HCT116 (cell line): Measurements from ENCODE around the gene HBM. TPM values are rescaled to one million over a fixed set of nuclear protein-coding genes. Genes with fewer than 3 reads are reported as not detected.

ENCODE experiments used
- ATAC-seq: fragments of 200-7000 bp; cut with Tn5 transposase; 2 replicates; pipeline ENCODE4 v1.9.1; 2020; ENCODE audit warnings: mild to moderate bottlenecking, moderate library complexity
- BruUV-seq: library from RNA; stranded (reverse); fragments of 400-500 nt; replicated peaks from 2 replicates; lab custom pipeline; 2021; lab: Mats Ljungman, UMichigan
- CTCF ChIA-PET: fragments of 300-600 bp; sonication (Branson Sonifier 250); formaldehyde crosslinking; loops from one replicate; lab custom pipeline; 2021; ENCODE audit warnings: antibody characterized with exemption; lab: Charles Lee
- POLR2A ChIA-PET: fragments of 300-600, 350-600 bp; sonication (Branson Sonifier 250); formaldehyde crosslinking; loops from one replicate; lab custom pipeline; 2021; ENCODE audit warnings: antibody characterized with exemption; lab: Charles Lee
- RAD21 ChIA-PET, 2 experiments: fragments of 300-600 bp; sonication (Branson Sonifier 250); formaldehyde crosslinking; loops; one replicate each; lab custom pipeline; 2023; ENCODE audit warnings: low total read pairs in 2 of 2; ENCODE audit not compliant: uncharacterized antibody in 2 of 2, unreplicated experiment in 2 of 2, low non-redundant PET in 1 of 2; lab: Charles Lee
- DNase-seq: peaks from one replicate; pipeline ENCODE4 v3.0.0-alpha.2; 2010; ENCODE audit warnings: low read depth, low spot score
- H2AFZ ChIP-seq: fragments of 200-600 bp; shearing (Covaris generic), sonication (generic); 2 replicates; pipeline ENCODE4 v1.6.1; 2017; ENCODE audit warnings: low read depth, mixed run types, mixed read lengths, antibody characterized with exemption, low read length; ENCODE audit not compliant: poor library complexity, severe bottlenecking
- H3K27ac ChIP-seq: 2 replicates; pipeline ENCODE4 v1.5.1; 2012; ENCODE audit warnings: low read depth, low read length
- H3K27me3 ChIP-seq: fragments of 200-600 bp; sonication (generic); 2 replicates; pipeline ENCODE4 v1.6.1; 2016; ENCODE audit warnings: mixed run types, low read length, mixed read lengths; ENCODE audit not compliant: insufficient read depth
- H3K36me3 ChIP-seq, 2 experiments: fragments of 200-500 bp in 1 of 2; fragments of 200-600 bp in 1 of 2; sonication (Bioruptor generic) in 1 of 2; sonication (generic) in 1 of 2; 2 replicates each; pipeline versions ENCODE4 v1.5.1 to v1.6.1; 2014 to 2016; ENCODE audit warnings: low read length in 2 of 2, inconsistent platforms in 1 of 2, mixed read lengths in 1 of 2, mixed run types in 1 of 2; ENCODE audit not compliant: insufficient read depth in 2 of 2, control insufficient read depth in 1 of 2
- H3K4me1 ChIP-seq, 2 experiments: fragments of 200-600 bp in 1 of 2; sonication (generic) in 1 of 2; 2 replicates each; pipeline versions ENCODE4 v1.5.1 to v1.6.1; 2012 to 2017; ENCODE audit warnings: low read length in 2 of 2, inconsistent platforms in 1 of 2, mild to moderate bottlenecking in 1 of 2, mixed read lengths in 1 of 2, mixed run types in 1 of 2, moderate library complexity in 1 of 2; ENCODE audit not compliant: insufficient read depth in 2 of 2, control insufficient read depth in 1 of 2
- H3K4me2 ChIP-seq: fragments of 200-600 bp; sonication (generic); 2 replicates; pipeline ENCODE4 v1.6.1; 2017; ENCODE audit warnings: mixed run types, low read length, mixed read lengths
- H3K4me3 ChIP-seq, 2 experiments: fragments of 200-600 bp in 1 of 2; sonication (generic) in 1 of 2; replicated peaks in 1 of 2; 2 replicates each; pipeline ENCODE4 v1.5.1; 2011 to 2016; ENCODE audit warnings: low read length in 2 of 2, control low read depth in 1 of 2, low read depth in 1 of 2, mild to moderate bottlenecking in 1 of 2, mixed read lengths in 1 of 2, mixed run types in 1 of 2
- H3K79me2 ChIP-seq: fragments of 200-600 bp; sonication (generic); 2 replicates; pipeline ENCODE4 v1.6.1; 2017; ENCODE audit warnings: mild to moderate bottlenecking, mixed run types, low read length, moderate library complexity, mixed read lengths; ENCODE audit not compliant: insufficient read depth
- H3K9ac ChIP-seq: fragments of 200-600 bp; sonication (generic); 2 replicates; pipeline ENCODE4 v1.6.1; 2016; ENCODE audit warnings: low read length, mixed read lengths
- H3K9me2 ChIP-seq: fragments of 200-600 bp; sonication (generic), shearing (Covaris generic); 2 replicates; pipeline ENCODE4 v1.6.1; 2017; ENCODE audit warnings: mixed run types, mild to moderate bottlenecking, moderate library complexity; ENCODE audit not compliant: insufficient read depth
- H3K9me3 ChIP-seq, 2 experiments: fragments of 200-500 bp in 1 of 2; fragments of 200-600 bp in 1 of 2; sonication (Bioruptor generic) in 1 of 2; sonication (generic) in 1 of 2; 2 replicates each; pipeline ENCODE4 v1.6.1; 2014 to 2017; ENCODE audit warnings: low read length in 2 of 2, mixed read lengths in 2 of 2, inconsistent platforms in 1 of 2, low read depth in 1 of 2, mild to moderate bottlenecking in 1 of 2, mixed run types in 1 of 2, moderate library complexity in 1 of 2; ENCODE audit not compliant: control insufficient read depth in 1 of 2, insufficient read depth in 1 of 2
- H4K20me1 ChIP-seq: fragments of 200-600 bp; sonication (generic), shearing (Covaris generic); 2 replicates; pipeline ENCODE4 v1.6.1; 2017; ENCODE audit warnings: mixed run types, mild to moderate bottlenecking, moderate library complexity; ENCODE audit not compliant: insufficient read depth
- ATF3 ChIP-seq: IDR thresholded peaks from 2 replicates; pipeline ENCODE4 v1.6.1; 2012
- CEBPB ChIP-seq: IDR thresholded peaks from 2 replicates; pipeline ENCODE4 v1.6.1; 2012; ENCODE audit warnings: low read depth
- EGR1 ChIP-seq: IDR thresholded peaks from 2 replicates; pipeline ENCODE4 v1.6.1; 2012; ENCODE audit warnings: low read depth
- EZH2 ChIP-seq: fragments of 200-600 bp; sonication (generic); IDR thresholded peaks from 2 replicates; pipeline ENCODE4 v1.6.1; 2017; ENCODE audit warnings: antibody characterized with exemption, mixed run types
- EZH2phosphoT487 ChIP-seq: fragments of 200-600 bp; IDR thresholded peaks from 2 replicates; pipeline ENCODE4 v1.6.1; 2018; ENCODE audit warnings: antibody characterized with exemption, borderline replicate concordance
- FOSL1 ChIP-seq: IDR thresholded peaks from 2 replicates; pipeline ENCODE4 v1.6.1; 2012; ENCODE audit warnings: low read depth
- JUND ChIP-seq: IDR thresholded peaks from 2 replicates; pipeline ENCODE4 v1.6.1; 2012
- MAX ChIP-seq: IDR thresholded peaks from 2 replicates; pipeline ENCODE4 v1.6.1; 2012
- POLR2A ChIP-seq: IDR thresholded peaks from 2 replicates; pipeline ENCODE4 v1.7.0; 2011; ENCODE audit warnings: borderline replicate concordance; ENCODE audit not compliant: insufficient read depth, insufficient read length; ENCODE audit errors: extremely low read depth
- POLR2AphosphoS5 ChIP-seq: IDR thresholded peaks from 2 replicates; pipeline ENCODE4 v1.6.1; 2011; ENCODE audit warnings: mild to moderate bottlenecking, low read depth, low read length, moderate library complexity
- RAD21 ChIP-seq: IDR thresholded peaks from 2 replicates; pipeline ENCODE4 v1.6.1; 2012; ENCODE audit warnings: low read depth, mild to moderate bottlenecking
- REST ChIP-seq: IDR thresholded peaks from 2 replicates; pipeline ENCODE4 v1.6.1; 2012; ENCODE audit warnings: low read depth
- SIN3A ChIP-seq: IDR thresholded peaks from 2 replicates; pipeline ENCODE4 v1.6.1; 2012; ENCODE audit warnings: low read depth
- SP1 ChIP-seq: IDR thresholded peaks from 2 replicates; pipeline ENCODE4 v1.6.1; 2012; ENCODE audit warnings: low read depth
- SRF ChIP-seq: IDR thresholded peaks from 2 replicates; pipeline ENCODE4 v1.6.1; 2012; ENCODE audit warnings: low read depth
- TCF7L2 ChIP-seq: IDR thresholded peaks from 2 replicates; pipeline ENCODE4 v1.7.0; 2011; ENCODE audit warnings: borderline replicate concordance, inconsistent platforms; ENCODE audit not compliant: insufficient read depth, insufficient read length; ENCODE audit errors: extremely low read depth
- YY1 ChIP-seq: IDR thresholded peaks from 2 replicates; pipeline ENCODE4 v1.6.1; 2011; ENCODE audit warnings: low read length, low read depth, moderate library complexity, mild to moderate bottlenecking; ENCODE audit not compliant: insufficient replicate concordance; ENCODE audit errors: extremely low read depth
- ZBTB33 ChIP-seq: IDR thresholded peaks from 2 replicates; pipeline ENCODE4 v1.6.1; 2011; ENCODE audit warnings: mild to moderate bottlenecking, low read length, moderate library complexity; ENCODE audit not compliant: insufficient replicate concordance; ENCODE audit errors: extremely low read depth
- ZFX ChIP-seq: fragments of 450-650 bp; IDR thresholded peaks from 2 replicates; pipeline ENCODE4 v1.6.1; 2017
- ZNF274 ChIP-seq: fragments of 200-500 bp; sonication (Bioruptor generic); IDR thresholded peaks from 2 replicates; pipeline ENCODE4 v1.6.1; 2014; ENCODE audit warnings: mild to moderate bottlenecking, low read depth, low read length, inconsistent platforms
- intact Hi-C: fragments of 100-400 bp; cut with micrococcal nuclease; formaldehyde crosslinking; loops from 2 replicates; pipeline ENCODE4 v1.10.0; 2022
- total RNA-seq: library from RNA; stranded (reverse); gene quantifications from one replicate; pipeline ENCODE4 v1.2.1, GENCODE V29; 2021; ENCODE audit not compliant: unreplicated experiment

HBM gene
- total RNA-seq, 1 experiment from 2014 or later = not detected

GRCh38 chr16:175011-175949 is 9.5 kb downstream of the HBM start:
- Histone ChIP-seq H3K79me2 (no peaks in the 10 kb centered on the region), H3K4me3 (no peak overlapping the region), H3K4me1 (peaks cover 0 to 7% of the 10 kb centered on the region in 2 experiments; a peak in 2 of 4 replicates), H3K9me2 (no peaks in the 10 kb centered on the region), H3K9ac (no peak overlapping the region), H4K20me1 (no peaks in the 10 kb centered on the region), H3K27me3 (no peaks in the 10 kb centered on the region), H2AFZ (no peak overlapping the region), H3K36me3 (no peaks in the 10 kb centered on the region), H3K27ac (no peak overlapping the region), H3K9me3 (no peaks in the 10 kb centered on the region), H3K4me2 (no peak overlapping the region)
- RAD21 ChIA-PET = no interaction called here
- no TSS peak for BruUV-seq
- ATAC-seq (no peak), DNase-seq (no peak)
- CTCF ChIA-PET = no interaction called here
- POLR2A ChIA-PET = no interaction called here
- TF ChIP-seq JUND = no peak
- TF ChIP-seq RAD21 = no peak
- TF ChIP-seq SP1 = no peak
- no peak for TF ChIP-seq POLR2AphosphoS5
- no peak for TF ChIP-seq POLR2A
- TF ChIP-seq SRF = no peak
- TF ChIP-seq YY1 = no peak
- no peak for TF ChIP-seq FOSL1
- TF ChIP-seq MAX = no peak
- no peak for TF ChIP-seq EGR1
- TF ChIP-seq SIN3A = no peak
- TF ChIP-seq ZBTB33 = no peak
- no peak for TF ChIP-seq EZH2
- no peak for TF ChIP-seq REST
- no peak for TF ChIP-seq ZFX
- no peak for TF ChIP-seq ATF3
- no peak for TF ChIP-seq ZNF274
- TF ChIP-seq CEBPB = no peak
- no peak for TF ChIP-seq EZH2phosphoT487
- TF ChIP-seq TCF7L2 = no peak
- intact Hi-C loops = no loop called here
